MM.1S (cell line): ENCODE results near the gene TASL.

Experiments
- EZH2 ChIP-seq: fragments of 300-600 bp; sonication (generic); optimal IDR thresholded peaks from 2 replicates; pipeline ENCODE3; 2017; ENCODE audit warnings: low read depth, mild to moderate bottlenecking, antibody characterized with exemption, low read length, mixed read lengths
- TF ChIP-seq, protein P1 (sequence below): fragments of 300-600 bp; sonication (generic); IDR thresholded peaks from 2 replicates; pipeline ENCODE4 v1.5.1; 2016; ENCODE audit warnings: antibody characterized with exemption, low read length, mixed read lengths

DNA sequence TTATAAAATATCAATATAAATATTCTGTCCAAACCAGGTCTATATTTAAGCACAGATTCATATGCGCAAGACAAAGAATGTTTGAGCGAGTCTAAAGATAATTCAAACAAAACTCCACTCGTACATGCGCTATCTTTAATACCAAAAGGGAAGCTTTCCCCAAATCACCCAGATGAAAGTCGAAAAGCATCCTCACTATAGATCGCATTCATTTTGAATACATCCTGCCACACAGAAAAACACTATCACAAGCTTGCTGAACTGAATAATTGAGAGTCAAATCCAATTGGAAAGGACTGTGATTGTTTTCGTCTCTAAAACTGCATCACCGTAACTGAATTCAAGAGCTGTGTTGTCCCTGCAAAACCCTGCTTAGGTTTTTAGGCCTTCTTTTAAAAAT, 685 bp downstream of the TASL start:
- TF ChIP-seq, protein P1, sequence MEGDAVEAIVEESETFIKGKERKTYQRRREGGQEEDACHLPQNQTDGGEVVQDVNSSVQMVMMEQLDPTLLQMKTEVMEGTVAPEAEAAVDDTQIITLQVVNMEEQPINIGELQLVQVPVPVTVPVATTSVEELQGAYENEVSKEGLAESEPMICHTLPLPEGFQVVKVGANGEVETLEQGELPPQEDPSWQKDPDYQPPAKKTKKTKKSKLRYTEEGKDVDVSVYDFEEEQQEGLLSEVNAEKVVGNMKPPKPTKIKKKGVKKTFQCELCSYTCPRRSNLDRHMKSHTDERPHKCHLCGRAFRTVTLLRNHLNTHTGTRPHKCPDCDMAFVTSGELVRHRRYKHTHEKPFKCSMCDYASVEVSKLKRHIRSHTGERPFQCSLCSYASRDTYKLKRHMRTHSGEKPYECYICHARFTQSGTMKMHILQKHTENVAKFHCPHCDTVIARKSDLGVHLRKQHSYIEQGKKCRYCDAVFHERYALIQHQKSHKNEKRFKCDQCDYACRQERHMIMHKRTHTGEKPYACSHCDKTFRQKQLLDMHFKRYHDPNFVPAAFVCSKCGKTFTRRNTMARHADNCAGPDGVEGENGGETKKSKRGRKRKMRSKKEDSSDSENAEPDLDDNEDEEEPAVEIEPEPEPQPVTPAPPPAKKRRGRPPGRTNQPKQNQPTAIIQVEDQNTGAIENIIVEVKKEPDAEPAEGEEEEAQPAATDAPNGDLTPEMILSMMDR: no peak
- no peak for TF ChIP-seq EZH2
